RWPE2 (cell line): ENCODE measurements around the gene FAM118A.
"Not testable (repeated sequence)": the region's sequence is repeated elsewhere in the genome, so short reads cannot be mapped to it uniquely, and the experiment has no call there.

ENCODE experiments used
- ATAC-seq: fragments of 200-7000 bp; cut with Tn5 transposase; 3 replicates; pipeline ENCODE4 v1.9.1; 2021; ENCODE audit warnings: low read depth
- DNase-seq: peaks from one replicate; pipeline ENCODE4 v3.0.0-alpha.2; 2020; ENCODE audit warnings: low spot score
- H3K27ac ChIP-seq: fragments of 450-650 bp; 2 replicates; pipeline ENCODE4 v1.5.1; 2017; ENCODE audit warnings: mild to moderate bottlenecking; ENCODE audit not compliant: poor library complexity, severe bottlenecking
- H3K27me3 ChIP-seq: fragments of 250-450 bp; sonication (Bioruptor Pico); 2 replicates; pipeline ENCODE4 v1.5.1; 2021; ENCODE audit warnings: mild to moderate bottlenecking, moderate library complexity; ENCODE audit not compliant: insufficient read depth, poor library complexity, severe bottlenecking
- H3K36me3 ChIP-seq: fragments of 250-450 bp; sonication (Bioruptor Pico); 2 replicates; pipeline ENCODE4 v1.5.1; 2020; ENCODE audit warnings: low read depth, mild to moderate bottlenecking, moderate library complexity
- H3K4me1 ChIP-seq: fragments of 250-450 bp; sonication (Bioruptor Pico); 2 replicates; pipeline ENCODE4 v1.5.1; 2021; ENCODE audit warnings: mild to moderate bottlenecking, moderate library complexity; ENCODE audit not compliant: insufficient read depth, poor library complexity, severe bottlenecking
- H3K4me3 ChIP-seq: fragments of 250-450 bp; sonication (Bioruptor Pico); 2 replicates; pipeline ENCODE4 v1.5.1; 2021; ENCODE audit warnings: mild to moderate bottlenecking, moderate library complexity; ENCODE audit not compliant: severe bottlenecking
- H3K9me3 ChIP-seq: fragments of 250-450 bp; sonication (Bioruptor Pico); 2 replicates; pipeline ENCODE4 v1.5.1; 2021; ENCODE audit warnings: mild to moderate bottlenecking, moderate library complexity; ENCODE audit not compliant: severe bottlenecking
- TF ChIP-seq, protein P1 (sequence below): fragments of 450-650 bp; IDR thresholded peaks from one replicate; pipeline ENCODE4 v1.5.1; 2017; ENCODE audit warnings: mild to moderate bottlenecking, moderate library complexity; ENCODE audit not compliant: poor library complexity, severe bottlenecking

Gene FAM118A

DNA sequence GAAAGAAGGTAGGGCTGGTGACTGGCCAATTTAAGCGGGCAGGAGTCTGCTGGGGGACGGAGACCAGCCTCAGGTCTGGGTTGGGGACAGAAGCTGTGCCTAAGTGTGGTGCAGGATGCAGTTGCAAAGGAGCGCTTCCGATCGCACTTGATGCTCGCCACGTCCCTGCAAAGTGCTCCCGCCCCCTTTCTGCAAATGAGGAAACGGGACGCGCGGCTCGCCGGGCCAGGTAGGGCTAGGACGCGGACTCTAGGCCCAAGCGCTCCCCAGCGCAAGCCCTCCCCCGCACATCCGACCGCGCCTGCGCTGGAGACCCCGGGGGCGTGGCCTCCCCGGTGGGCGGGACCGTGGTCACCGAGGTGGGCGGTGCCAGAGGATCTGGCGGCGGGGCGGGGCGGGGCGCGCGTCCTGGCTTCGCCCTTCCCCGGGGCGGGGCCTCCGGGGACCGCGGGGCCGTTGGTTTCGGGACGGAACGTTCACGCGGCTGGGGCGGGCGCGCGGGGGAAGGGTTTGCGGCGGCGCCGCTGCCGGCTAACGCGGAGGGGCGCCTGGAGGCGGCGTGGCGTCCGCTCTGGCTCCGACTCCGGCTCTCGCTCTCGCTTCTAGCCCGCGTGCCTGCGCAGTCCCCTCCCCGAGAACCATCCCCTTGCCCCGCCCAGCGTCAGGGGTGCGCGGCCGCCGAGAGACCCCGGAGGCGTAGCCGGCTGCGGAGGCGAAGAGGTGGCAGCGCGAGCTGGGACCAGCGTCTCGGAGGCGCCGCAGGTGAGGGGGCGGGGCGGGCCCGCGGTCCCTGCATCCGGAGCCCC lies at the start of gene FAM118A:
TSS of gene FAM118A (plus strand) at position 513 of the 806 bp plus-strand sequence. CDS start 12,446 bp downstream, outside the sequence.
- H3K36me3 ChIP-seq, result 0 out of 2 replicates have a peak, but pooled peaks cover 3% of the 10 kb centered on the region
- peaks cover 7% of the 10 kb centered on the region for H3K4me1 ChIP-seq
- ATAC-seq (peak; percentile 85), DNase-seq (peak; percentile 84)
- H3K27me3 ChIP-seq, result no peaks in the 10 kb centered on the region
- peak within 1 kb of the TSS; percentile 69 for H3K4me3 ChIP-seq
- H3K9me3 ChIP-seq, result no peaks in the 10 kb centered on the region
- TF ChIP-seq, protein P1, sequence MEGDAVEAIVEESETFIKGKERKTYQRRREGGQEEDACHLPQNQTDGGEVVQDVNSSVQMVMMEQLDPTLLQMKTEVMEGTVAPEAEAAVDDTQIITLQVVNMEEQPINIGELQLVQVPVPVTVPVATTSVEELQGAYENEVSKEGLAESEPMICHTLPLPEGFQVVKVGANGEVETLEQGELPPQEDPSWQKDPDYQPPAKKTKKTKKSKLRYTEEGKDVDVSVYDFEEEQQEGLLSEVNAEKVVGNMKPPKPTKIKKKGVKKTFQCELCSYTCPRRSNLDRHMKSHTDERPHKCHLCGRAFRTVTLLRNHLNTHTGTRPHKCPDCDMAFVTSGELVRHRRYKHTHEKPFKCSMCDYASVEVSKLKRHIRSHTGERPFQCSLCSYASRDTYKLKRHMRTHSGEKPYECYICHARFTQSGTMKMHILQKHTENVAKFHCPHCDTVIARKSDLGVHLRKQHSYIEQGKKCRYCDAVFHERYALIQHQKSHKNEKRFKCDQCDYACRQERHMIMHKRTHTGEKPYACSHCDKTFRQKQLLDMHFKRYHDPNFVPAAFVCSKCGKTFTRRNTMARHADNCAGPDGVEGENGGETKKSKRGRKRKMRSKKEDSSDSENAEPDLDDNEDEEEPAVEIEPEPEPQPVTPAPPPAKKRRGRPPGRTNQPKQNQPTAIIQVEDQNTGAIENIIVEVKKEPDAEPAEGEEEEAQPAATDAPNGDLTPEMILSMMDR, result no peak
- H3K27ac ChIP-seq, result peak within 1 kb of the TSS; percentile 48

DNA sequence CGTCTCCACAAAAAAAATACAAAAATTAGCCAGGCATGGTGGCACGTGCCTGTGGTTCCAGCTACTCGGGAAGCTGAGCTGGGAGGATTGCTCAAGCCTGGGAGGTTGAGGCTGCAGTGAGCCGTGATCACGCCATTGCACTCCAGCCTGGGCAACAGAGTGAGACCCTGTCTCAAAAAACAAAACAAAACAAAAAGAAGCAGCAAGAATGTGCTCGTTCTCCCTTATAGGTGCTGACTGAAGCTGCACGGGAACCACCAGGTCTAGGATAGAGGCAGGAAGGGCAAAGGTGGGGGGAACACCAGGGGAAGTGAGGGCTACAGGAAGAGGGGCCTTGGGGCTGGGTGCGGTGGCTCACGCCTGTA lies 49.4 kb upstream of the FAM118A start:
- H3K4me3 ChIP-seq, H3K27me3 ChIP-seq, H3K9me3 ChIP-seq, ATAC-seq, H3K36me3 ChIP-seq, DNase-seq, H3K4me1 ChIP-seq, H3K27ac ChIP-seq: not testable (repeated sequence)

DNA sequence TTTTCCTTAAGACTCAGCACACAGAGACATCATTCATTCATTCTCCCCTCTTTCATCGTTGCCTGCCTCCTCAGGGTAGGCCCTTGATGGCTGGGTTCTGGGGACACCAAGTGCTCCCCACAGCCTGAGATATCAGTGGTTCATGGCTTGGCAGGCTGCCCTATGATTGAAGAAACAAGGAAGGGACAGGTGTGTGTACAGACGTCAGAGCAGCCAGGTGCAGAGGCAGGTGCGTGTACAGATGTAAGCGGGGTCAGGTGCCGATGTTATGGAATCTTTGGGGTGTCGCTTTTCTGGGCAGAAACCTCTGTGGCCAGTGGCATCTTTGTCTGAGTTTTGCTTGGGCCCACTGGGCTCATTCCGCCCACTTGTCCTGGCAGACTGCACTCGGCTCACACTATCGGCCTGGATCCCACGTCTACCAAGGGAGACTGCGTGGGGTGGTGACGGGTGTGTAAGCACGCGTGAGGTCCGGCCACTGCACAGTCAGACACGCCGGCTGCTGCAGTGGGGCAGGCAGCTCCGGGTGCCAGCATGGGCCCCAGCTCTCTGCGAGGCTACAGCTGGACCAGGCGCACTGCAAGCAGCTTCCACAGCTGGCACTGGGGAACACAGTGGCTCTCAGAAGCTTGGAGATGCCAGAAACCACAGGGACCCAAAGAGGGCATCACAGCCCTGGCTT lies 48.2 kb upstream of the FAM118A start:
- H3K4me3 ChIP-seq, result no peak overlapping the region
- TF ChIP-seq, protein P1, result no peak
- no peak overlapping the region for H3K27ac ChIP-seq

DNA sequence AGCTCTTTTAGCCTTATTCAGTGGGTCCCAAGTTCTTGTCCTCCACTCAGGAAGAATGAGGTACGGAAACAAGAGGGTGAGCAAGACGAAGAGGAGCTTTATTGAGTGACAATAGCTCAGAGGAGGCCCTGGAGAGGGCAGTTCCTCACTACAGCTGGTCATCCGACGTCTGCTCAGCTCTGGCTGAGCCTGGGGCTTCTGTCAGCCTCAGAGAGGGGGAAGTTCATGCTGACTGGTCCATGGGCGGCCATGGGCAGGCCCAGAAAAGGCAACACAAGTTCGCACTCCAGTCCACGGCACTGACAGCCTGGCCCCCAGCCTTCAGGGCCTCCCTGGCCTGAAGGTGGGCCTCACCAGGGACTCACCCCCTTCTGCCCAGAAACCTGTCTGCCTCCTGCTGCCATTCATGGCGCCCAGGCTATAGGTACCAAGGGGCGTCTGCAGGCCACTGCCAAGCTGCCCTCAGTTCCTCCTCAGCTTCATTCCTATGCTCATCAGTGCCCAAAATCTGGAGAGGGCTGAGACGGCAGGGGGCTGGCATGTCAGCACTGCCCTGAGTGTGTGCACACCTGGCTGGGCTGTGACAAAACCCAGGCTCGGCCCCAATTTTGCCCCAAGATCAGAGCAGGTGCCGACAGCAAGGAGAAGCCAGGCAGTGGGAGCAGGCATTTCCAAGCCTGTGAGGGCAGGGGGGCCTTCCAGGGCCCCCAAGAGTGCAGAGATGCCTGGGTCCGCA lies 47.4 kb upstream of the FAM118A start:
- no peak for ATAC-seq
- DNase-seq, result no peak
- TF ChIP-seq, protein P1, result no peak
- H3K27ac ChIP-seq, result no peak overlapping the region
- H3K36me3 ChIP-seq, result no peaks in the 10 kb centered on the region
- H3K4me1 ChIP-seq, result peaks cover 3% of the 10 kb centered on the region
- no peak overlapping the region for H3K4me3 ChIP-seq
- no peaks in the 10 kb centered on the region for H3K9me3 ChIP-seq
- H3K27me3 ChIP-seq, result no peaks in the 10 kb centered on the region

More for the DNA sequence above, 48.2 kb upstream of the FAM118A start:
- Histone ChIP-seq H3K4me1 (peaks cover 3% of the 10 kb centered on the region), H3K9me3 (no peaks in the 10 kb centered on the region), H3K27me3 (no peaks in the 10 kb centered on the region), H3K36me3 (no peaks in the 10 kb centered on the region)
- no peak for ATAC-seq
- DNase-seq, result no peak

DNA sequence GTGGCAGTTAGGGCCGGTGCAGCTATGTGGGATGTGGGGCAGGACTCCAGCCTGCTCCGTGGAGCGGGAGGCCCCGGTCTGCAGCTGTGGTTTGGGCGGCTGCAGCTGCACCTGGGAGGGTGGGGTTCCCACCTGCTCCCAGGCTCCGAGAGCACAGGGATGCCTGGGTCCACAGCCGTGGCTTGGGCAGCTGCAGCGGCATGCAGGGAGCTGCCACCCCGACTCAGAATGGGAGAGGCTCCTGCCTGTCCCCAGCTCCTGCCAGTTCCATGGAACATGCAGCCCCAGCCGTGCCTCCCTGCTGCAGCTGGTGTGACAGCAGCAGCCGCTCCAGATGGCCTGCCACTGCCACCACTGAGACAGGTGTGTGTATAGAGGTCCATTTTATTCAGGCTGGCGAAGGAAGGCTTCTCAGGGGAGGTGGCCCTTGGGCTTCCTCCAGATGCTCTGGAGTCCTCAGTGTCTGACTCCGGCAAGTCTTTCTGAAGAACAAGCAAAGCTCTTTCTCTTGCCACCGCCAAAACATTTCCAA lies 46.7 kb upstream of the FAM118A start:
- peaks cover 3% of the 10 kb centered on the region for H3K4me1 ChIP-seq
- ATAC-seq (no peak), DNase-seq (no peak)
- TF ChIP-seq, protein P1, result no peak
- no peak overlapping the region for H3K4me3 ChIP-seq
- H3K9me3 ChIP-seq, result no peaks in the 10 kb centered on the region
- no peak overlapping the region for H3K27ac ChIP-seq
- H3K27me3 ChIP-seq, result no peaks in the 10 kb centered on the region
- H3K36me3 ChIP-seq, result no peaks in the 10 kb centered on the region
